Measurements from ENCODE around the gene KCNMB2.

KCNMB2 gene

GRCh38 chr3:178586076-178586475 lies 49.8 kb downstream of the KCNMB2 start:
- no peak for TF ChIP-seq CTCF (IDR thresholded peaks at IDR 0.05; ENCODE audit: insufficient read depth, low read depth, low read length, missing control alignments)
- no peak for DNase-seq (ENCODE audit: low read depth)
- no peak overlapping the region for H3K4me3 ChIP-seq (ENCODE audit: low read length)

GRCh38 chr3:178588628-178589027 lies 52.4 kb downstream of the KCNMB2 start:
- H3K4me3 ChIP-seq (ENCODE audit: low read length) = no peak overlapping the region
- no peak for TF ChIP-seq CTCF (IDR thresholded peaks at IDR 0.05; ENCODE audit: insufficient read depth, low read depth, low read length, missing control alignments)

GRCh38 chr3:178593786-178594185 lies 57.5 kb downstream of the KCNMB2 start:
- no peak for DNase-seq (ENCODE audit: low read depth)
- no peak overlapping the region for H3K4me3 ChIP-seq (ENCODE audit: low read length)
- no peak for TF ChIP-seq CTCF (IDR thresholded peaks at IDR 0.05; ENCODE audit: insufficient read depth, low read depth, low read length, missing control alignments)

More at GRCh38 chr3:178588628-178589027, 52.4 kb downstream of the KCNMB2 start:
- no peak for DNase-seq (ENCODE audit: low read depth)

GRCh38 chr3:178597371-178597770 lies 61.1 kb downstream of the KCNMB2 start:
- TF ChIP-seq CTCF (IDR thresholded peaks at IDR 0.05; ENCODE audit: insufficient read depth, low read depth, low read length, missing control alignments) = no peak
- no peak for DNase-seq (ENCODE audit: low read depth)
- H3K4me3 ChIP-seq (ENCODE audit: low read length) = no peak overlapping the region

GRCh38 chr3:178602856-178603255 lies 66.6 kb downstream of the KCNMB2 start:
- TF ChIP-seq CTCF (IDR thresholded peaks at IDR 0.05; ENCODE audit: insufficient read depth, low read depth, low read length, missing control alignments) = no peak
- DNase-seq (ENCODE audit: low read depth) = peak; percentile 43
- H3K4me3 ChIP-seq (ENCODE audit: low read length) = no peak overlapping the region

GRCh38 chr3:178603735-178604134 lies 67.5 kb downstream of the KCNMB2 start:
- no peak for TF ChIP-seq CTCF (IDR thresholded peaks at IDR 0.05; ENCODE audit: insufficient read depth, low read depth, low read length, missing control alignments)
- DNase-seq (ENCODE audit: low read depth) = no peak
- no peak overlapping the region for H3K4me3 ChIP-seq (ENCODE audit: low read length)

- no peak for TF ChIP-seq CTCF (IDR thresholded peaks at IDR 0.05; ENCODE audit: insufficient read depth, low read depth, low read length, missing control alignments)
- DNase-seq (ENCODE audit: low read depth) = peak; percentile 23
- H3K4me3 ChIP-seq (ENCODE audit: low read length) = no peak overlapping the region
Measured at GRCh38 chr3:178618197-178618596, 82.0 kb downstream of the KCNMB2 start.

Data from epithelial cell of esophagus (primary cell).